Transverse colon (tissue), 4 donors: ENCODE measurements around the gene TANGO6. TPM values are rescaled to one million over a fixed set of nuclear protein-coding genes. Genes with fewer than 3 reads are reported as not detected.
"Not testable (repeated sequence)": the region's sequence is repeated elsewhere in the genome, so short reads cannot be mapped to it uniquely, and the experiment has no call there.

ENCODE experiments used
- DNase-seq: peaks from one replicate; pipeline ENCODE4 v3.0.0-alpha.2; 2019
- H3K27ac ChIP-seq, 4 donors: fragments of 200-600 bp; sonication (generic); 2 replicates each; pipeline ENCODE4 v1.5.1; 2016 to 2018; ENCODE audit warnings: inconsistent platforms in 4 of 4
- H3K27me3 ChIP-seq: fragments of 200-600 bp; sonication (generic); 2 replicates; pipeline ENCODE4 v1.5.1; 2017; ENCODE audit warnings: inconsistent platforms
- H3K36me3 ChIP-seq, 4 donors: fragments of 200-600 bp; sonication (generic); 2 replicates each; pipeline ENCODE4 v1.5.1; 2017 to 2019; ENCODE audit warnings: inconsistent platforms in 4 of 4
- H3K4me1 ChIP-seq, 4 donors: fragments of 200-600 bp; sonication (generic); 2 replicates each; pipeline ENCODE4 v1.5.1; 2017 to 2020; ENCODE audit warnings: inconsistent platforms in 4 of 4
- H3K4me3 ChIP-seq, 4 donors: fragments of 200-600 bp; sonication (generic); 1 replicate in 1 of 4; 2 replicates in 3 of 4; pipeline versions ENCODE4 v1.5.1 to v1.6.1; 2017 to 2019; ENCODE audit warnings: inconsistent platforms in 4 of 4
- H3K9me3 ChIP-seq, 2 donors: fragments of 200-600 bp; sonication (generic); 2 replicates each; pipeline ENCODE4 v1.5.1; 2017 to 2019; ENCODE audit warnings: inconsistent platforms in 2 of 2
- CTCF ChIP-seq, 5 experiments: fragments of 200-600 bp in 3 of 5; fragments of 450-650 bp in 2 of 5; sonication (generic) in 3 of 5; IDR thresholded peaks; 1 replicate in 2 of 5; 2 replicates in 3 of 5; pipeline ENCODE4 v1.5.1; 2016 to 2017; ENCODE audit warnings: antibody characterized with exemption in 5 of 5, inconsistent platforms in 3 of 5, mild to moderate bottlenecking in 2 of 5, moderate library complexity in 1 of 5
- EP300 ChIP-seq: sonication (generic); formaldehyde crosslinking; IDR thresholded peaks from one replicate; pipeline ENCODE4 v1.6.1; 2017; ENCODE audit warnings: antibody characterized with exemption, low read depth
- POLR2A ChIP-seq: fragments of 450-650 bp; IDR thresholded peaks from one replicate; pipeline ENCODE4 v1.6.1; 2016; ENCODE audit warnings: antibody characterized with exemption, mild to moderate bottlenecking, moderate library complexity
- POLR2AphosphoS5 ChIP-seq, 3 donors: sonication (generic); formaldehyde crosslinking; IDR thresholded peaks; one replicate each; pipeline ENCODE4 v1.6.1; 2016; ENCODE audit warnings: antibody characterized with exemption in 3 of 3
- WGBS, 2 donors: methylation state at CpG; one replicate each; pipeline ENCODE4 v1.1.5; 2018; ENCODE audit warnings: low coverage in 1 of 2; 5-methylcytosine and 5-hydroxymethylcytosine counted together
- in situ Hi-C, 4 donors: fragments of 200-750 bp; cut with MboI; loops; one replicate each; pipeline versions ENCODE4 v1.15.0 to v1.15.1; 2017; ENCODE audit warnings: low sequenced_read_pairs in 3 of 4, low pct_ligation_motif_present in 1 of 4, low pct_unique_long_range_greater_than_20kb in 1 of 4
- intact Hi-C: fragments of 100-400 bp; cut with DNase I; formaldehyde crosslinking; loops from one replicate; pipeline ENCODE4 v1.15.1; 2023; ENCODE audit warnings: low total_unique reads
- total RNA-seq, 4 donors: library from RNA; depleted of rRNA; stranded (reverse); fragments of >200 nt; gene quantifications; one replicate each; pipeline ENCODE4 v1.1.0, GENCODE V29; 2016

TANGO6 gene
- total RNA-seq, 4 donors from 2014 or later = 10.6 to 55.4 (median 22.8) TPM

DNA sequence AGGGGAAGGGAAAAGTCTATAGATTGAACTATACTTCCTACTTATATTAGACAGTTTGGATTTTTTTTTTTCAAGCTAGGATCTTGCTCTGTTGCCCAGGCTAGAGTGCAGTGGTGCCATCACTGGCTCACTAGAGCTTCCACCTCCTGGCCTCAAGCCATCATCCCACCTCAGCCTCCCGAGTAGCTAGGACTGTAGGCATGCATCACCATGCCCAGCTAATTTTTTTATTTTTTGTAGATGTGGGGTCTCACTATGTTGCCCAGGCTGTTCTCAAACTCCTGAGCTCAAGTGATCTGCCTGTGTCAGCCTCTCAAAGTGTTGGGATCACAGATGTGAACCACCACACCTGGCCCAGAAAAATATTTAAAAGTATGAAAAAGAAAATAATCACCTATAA, 141.1 kb downstream of the TANGO6 start:
- Histone ChIP-seq H3K9me3 (no peaks in the 10 kb centered on the region), H3K36me3 (no peaks in the 10 kb centered on the region), H3K27ac (no peak overlapping the region), H3K4me3 (no peak overlapping the region), H3K27me3 (no peaks in the 10 kb centered on the region), H3K4me1 (no peaks in the 10 kb centered on the region)
- intact Hi-C loops (no loop called here), in situ Hi-C loops (no loop called here)
- TF ChIP-seq POLR2AphosphoS5 (IDR thresholded peaks at IDR 0.05) = no peak
- TF ChIP-seq POLR2A = no peak
- no peak for TF ChIP-seq EP300
- TF ChIP-seq CTCF (IDR thresholded peaks at IDR 0.05) = no peak
- WGBS, 2 donors = 81% methylated on average over 1 of the region's 1 CpG; no CpG with 5 or more reads in 1 of the 2 donors
- DNase-seq = no peak

DNA sequence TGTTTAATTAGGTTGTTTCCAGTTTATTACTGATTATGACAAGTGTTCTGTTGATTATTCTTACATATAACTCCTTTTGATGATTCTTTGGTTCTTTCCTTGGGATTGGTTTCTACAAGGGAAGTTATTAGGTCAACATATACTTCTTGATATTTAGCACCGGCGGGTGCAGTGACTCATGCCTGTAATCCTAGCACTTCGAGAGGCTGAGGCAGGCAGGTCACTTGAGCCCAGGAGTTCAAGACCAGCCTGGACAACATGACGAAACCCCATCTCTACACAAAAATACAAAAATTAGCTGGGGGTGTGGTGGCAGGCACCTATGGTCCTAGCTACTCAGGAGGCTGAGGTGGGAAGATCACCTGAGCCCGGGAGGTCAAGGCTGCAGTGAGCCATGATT, 141.9 kb downstream of the TANGO6 start:
- no peak overlapping the region for H3K27ac ChIP-seq

DNA sequence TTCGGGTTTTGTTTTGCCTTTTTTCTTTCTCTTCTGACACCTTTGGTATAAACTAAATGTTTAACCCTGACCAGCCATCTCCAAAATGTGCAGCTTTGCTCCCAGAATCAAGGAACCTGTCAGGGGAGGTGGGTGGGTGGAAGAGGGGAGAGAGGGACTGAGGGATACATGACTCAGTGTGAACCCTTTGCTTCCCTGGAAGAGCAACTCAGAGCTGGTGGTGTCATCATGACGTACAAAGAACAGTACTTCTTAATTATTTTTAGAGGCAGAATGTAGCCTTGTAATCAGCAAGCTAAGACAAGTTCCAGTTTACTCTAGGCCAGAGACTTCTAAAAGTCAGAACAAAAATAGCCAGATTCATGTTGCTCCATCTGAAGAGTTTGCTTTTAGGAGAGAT, 142.5 kb downstream of the TANGO6 start:
- in situ Hi-C loops = no loop called here
- no peaks in the 10 kb centered on the region for H3K9me3 ChIP-seq
- DNase-seq = no peak
- no peak overlapping the region for H3K4me3 ChIP-seq
- intact Hi-C loops = no loop called here
- H3K27ac ChIP-seq = no peak overlapping the region
- H3K36me3 ChIP-seq = no peaks in the 10 kb centered on the region
- no peaks in the 10 kb centered on the region for H3K27me3 ChIP-seq
- 60 to 92% methylated on average over 1 to 2 of the region's 2 CpGs for whole genome bisulfite sequencing, 2 donors
- TF ChIP-seq POLR2AphosphoS5 (IDR thresholded peaks at IDR 0.05) (no peak), POLR2A (no peak), EP300 (no peak), CTCF (IDR thresholded peaks at IDR 0.05) (no peak)
- H3K4me1 ChIP-seq = no peaks in the 10 kb centered on the region

More for the DNA sequence above, 141.9 kb downstream of the TANGO6 start:
- no peaks in the 10 kb centered on the region for H3K27me3 ChIP-seq
- DNase-seq = no peak
- H3K4me1 ChIP-seq = no peaks in the 10 kb centered on the region
- H3K36me3 ChIP-seq = no peaks in the 10 kb centered on the region
- in situ Hi-C loops = no loop called here
- 82 to 99% methylated on average over 2 to 5 of the region's 5 CpGs for WGBS, 2 donors
- TF ChIP-seq EP300 (no peak), POLR2A (no peak), CTCF (IDR thresholded peaks at IDR 0.05) (no peak), POLR2AphosphoS5 (IDR thresholded peaks at IDR 0.05) (no peak)
- intact Hi-C loops = no loop called here
- H3K9me3 ChIP-seq = no peaks in the 10 kb centered on the region
- no peak overlapping the region for H3K4me3 ChIP-seq

DNA sequence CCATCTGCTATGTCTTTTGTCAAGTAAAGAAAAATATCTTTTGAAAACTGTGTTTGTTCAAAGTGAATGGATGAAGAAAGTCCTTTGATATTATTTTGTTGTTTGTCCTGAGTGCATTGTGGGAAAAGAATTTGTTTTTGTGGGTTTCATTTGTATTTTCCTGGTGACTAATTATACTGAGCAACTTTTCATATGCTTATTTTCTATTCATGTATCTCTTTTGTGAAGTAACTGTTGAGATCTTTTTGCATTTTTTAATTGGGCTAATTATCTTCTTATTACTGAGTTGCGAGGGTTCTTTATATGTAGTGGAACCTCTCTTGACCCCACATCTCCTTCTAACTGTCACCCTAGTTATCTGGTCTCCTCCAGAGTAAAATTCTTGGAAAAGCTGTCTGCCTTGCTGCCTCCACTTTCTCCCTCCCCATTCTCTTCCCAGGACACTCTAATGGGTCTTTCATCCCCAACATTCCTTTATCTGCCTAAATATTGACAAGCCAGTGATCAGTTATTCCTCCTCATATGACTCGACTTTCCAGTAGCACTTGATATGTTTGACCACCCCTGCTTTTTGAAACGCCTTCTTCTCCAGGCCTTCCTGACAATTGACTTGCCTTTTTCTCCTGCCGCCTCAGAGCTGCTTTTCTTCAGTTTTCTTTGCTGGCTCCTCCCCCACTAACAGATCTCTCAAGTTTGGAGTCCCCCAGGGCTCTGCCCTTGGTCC, 144.6 kb downstream of the TANGO6 start:
- no peak overlapping the region for H3K27ac ChIP-seq
- WGBS, 2 donors = 85 to 87% methylated on average over 4 of the region's 4 CpGs
- no peaks in the 10 kb centered on the region for H3K9me3 ChIP-seq
- no peaks in the 10 kb centered on the region for H3K36me3 ChIP-seq
- TF ChIP-seq CTCF (IDR thresholded peaks at IDR 0.05) (no peak), POLR2AphosphoS5 (IDR thresholded peaks at IDR 0.05) (no peak), POLR2A (no peak), EP300 (no peak)
- in situ Hi-C loops = no loop called here
- intact Hi-C loops = no loop called here
- no peak for DNase-seq
- no peak overlapping the region for H3K4me3 ChIP-seq
- H3K4me1 ChIP-seq = peaks cover 0 to 4% (median 0%) of the 10 kb centered on the region in 4 donors
- no peaks in the 10 kb centered on the region for H3K27me3 ChIP-seq

DNA sequence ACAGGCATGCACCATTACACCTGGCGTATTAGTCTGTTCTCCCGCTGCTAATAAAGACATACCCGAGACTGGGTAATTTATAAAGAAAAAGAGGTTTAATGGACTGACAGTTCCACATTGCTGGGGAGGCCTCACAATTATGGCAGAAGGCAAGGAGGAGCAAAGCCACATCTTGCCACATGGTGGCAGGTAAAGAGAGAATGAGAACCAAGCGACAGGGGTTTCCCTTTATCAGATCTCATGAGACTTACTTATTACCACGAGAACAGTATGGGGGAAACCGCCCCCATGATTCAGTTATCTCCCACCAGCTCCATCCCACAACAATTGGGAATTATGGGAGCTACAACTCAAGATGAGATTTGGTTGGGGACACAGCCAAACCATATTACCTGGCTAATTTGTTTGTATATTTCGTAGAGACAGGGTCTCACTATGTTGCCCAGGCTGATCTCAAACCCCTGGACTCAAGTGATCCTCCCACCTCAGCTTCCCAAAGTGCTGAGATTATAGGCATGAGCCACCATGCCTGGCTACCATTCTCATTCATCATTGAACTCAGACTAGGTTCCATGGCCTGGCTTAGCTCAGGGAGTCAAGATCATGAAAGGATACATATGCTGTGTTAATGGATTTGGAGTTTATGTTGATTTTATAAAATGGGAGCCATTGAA, 147.0 kb downstream of the TANGO6 start:
- H3K36me3 ChIP-seq, H3K27ac ChIP-seq, H3K27me3 ChIP-seq, DNase-seq, intact Hi-C loops, H3K4me3 ChIP-seq, in situ Hi-C loops, H3K9me3 ChIP-seq: not testable (repeated sequence)
- H3K4me1 ChIP-seq = peaks cover 0 to 29% (median 4%) of the 10 kb centered on the region in 4 donors
- 92 to 96% methylated on average over 4 to 7 of the region's 7 CpGs for WGBS, 2 donors
